22Rv1 (cell line): ENCODE data around the gene MYO9B.

ENCODE experiments used
- CTCF ChIP-seq: fragments of 450-650 bp; IDR thresholded peaks from 2 replicates; pipeline ENCODE4 v1.5.1; 2017; ENCODE audit warnings: mild to moderate bottlenecking
- ZFX ChIP-seq: fragments of 450-650 bp; IDR thresholded peaks from 2 replicates; pipeline ENCODE4 v1.6.1; 2017; ENCODE audit warnings: antibody characterized with exemption, borderline replicate concordance

GRCh38 chr19:17035842-17036424, 39.6 kb upstream of the MYO9B start:
- TF ChIP-seq CTCF (no peak), ZFX (no peak)
